ENCODE data around the gene KIDINS220.
A peak's percentile ranks its signal among the peaks of the same experiment; 100 is the strongest.

Gene KIDINS220

DNA sequence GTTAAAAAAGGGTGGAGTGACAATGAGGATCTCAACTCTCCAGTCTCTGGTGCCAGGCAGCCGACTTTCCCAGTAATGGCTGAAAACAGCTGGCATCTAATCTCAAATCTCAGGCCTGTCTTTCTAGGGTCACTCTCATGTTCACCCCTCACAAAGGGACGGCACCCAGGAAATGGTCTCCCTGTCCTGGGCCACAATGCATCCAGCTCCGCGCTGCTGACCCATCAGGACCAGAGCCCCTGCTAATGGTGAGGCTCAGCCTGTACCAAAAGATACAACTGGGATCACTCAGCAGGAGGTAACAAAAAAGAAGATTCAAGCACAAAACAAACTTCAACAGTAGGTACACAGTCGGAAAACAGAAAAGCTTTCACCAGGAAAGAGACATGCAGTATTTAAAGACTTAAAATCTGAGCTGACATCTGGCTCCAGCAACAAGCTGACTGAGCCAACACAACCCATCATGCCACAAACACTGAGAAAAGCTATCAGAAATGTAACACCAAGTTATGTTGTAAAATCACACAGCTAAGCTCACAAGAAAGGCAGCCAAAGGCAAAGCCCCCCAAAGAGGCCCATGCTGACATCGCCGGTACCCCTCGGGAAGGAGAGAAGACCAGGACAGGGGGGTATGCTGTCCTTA, 13.6 kb upstream of the KIDINS220 start:
- DNase-seq: no peak

DNA sequence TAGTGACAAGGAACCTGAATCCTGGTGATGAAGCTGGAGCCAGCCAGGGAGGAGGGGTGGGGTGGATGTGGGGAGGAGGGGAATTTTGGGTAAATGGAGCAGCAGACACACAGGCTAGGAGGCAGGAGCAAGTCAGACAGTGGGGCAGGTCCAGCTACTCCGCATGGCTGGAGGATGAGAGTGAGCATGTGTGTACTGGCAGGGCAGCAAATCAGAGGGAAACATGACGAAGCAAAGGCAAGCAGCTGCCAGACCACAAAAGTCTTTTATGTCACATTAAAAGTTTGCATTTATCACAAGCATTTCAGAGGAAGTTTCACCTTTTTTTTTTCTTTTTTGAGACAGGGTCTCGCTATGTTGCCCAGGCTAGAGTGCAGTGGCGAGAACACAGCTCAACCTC, 11.9 kb upstream of the KIDINS220 start:
- no peak for DNase-seq

DNA sequence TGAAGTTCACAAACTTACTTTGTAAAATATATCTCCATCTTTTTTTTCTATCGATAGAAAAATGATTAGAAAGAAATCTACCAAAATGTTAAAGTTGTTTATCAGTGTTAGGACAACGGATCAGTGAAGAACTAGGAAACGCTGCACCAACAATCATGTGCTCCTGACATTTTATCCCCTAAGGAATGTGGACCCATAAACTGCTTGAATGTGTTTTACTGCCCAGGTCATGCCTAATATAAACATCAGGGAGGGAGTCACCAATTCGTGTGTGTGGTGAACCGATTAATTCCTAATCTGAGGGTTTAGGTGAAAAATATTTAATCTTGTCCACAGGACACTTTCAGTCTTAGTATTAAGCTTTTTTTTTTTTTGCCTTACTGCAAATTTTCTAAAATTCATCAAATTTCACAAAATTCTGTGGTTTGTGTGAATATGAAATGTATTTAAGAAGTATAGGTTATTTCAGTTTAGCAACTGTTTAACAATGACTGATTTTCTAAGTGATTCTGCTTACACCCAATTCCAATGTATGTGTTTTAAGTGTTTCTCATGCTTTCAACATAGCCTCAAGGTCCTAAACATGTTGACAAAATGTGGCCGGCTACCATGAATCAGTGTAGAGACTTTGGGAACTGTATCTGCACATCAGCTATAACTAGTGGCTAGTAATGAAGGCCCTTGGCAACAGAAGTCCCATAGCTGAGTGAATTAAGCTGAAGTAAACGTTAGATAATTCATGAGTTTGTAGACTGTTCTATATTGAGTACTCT, 11.1 kb upstream of the KIDINS220 start:
- no peak for DNase-seq

DNA sequence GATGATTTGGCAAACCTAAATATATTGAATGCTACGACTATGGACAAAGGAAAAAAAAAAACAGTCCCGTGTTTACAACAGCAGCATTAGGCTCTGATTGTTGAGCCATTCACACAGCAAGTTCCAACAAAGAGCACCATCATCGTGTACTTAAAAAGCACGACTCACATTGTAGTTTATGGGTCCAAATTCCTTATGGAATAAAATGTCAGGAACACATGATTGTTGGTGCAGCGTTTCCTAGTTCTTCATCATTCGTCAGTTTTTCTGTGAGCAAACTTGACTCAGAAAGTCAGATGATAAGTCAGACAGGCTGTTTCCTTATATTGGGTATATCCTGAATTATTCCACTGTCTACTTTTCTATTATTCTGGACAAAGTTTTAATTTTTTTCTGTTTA, 10.0 kb upstream of the KIDINS220 start:
- DNase-seq: no peak

DNA sequence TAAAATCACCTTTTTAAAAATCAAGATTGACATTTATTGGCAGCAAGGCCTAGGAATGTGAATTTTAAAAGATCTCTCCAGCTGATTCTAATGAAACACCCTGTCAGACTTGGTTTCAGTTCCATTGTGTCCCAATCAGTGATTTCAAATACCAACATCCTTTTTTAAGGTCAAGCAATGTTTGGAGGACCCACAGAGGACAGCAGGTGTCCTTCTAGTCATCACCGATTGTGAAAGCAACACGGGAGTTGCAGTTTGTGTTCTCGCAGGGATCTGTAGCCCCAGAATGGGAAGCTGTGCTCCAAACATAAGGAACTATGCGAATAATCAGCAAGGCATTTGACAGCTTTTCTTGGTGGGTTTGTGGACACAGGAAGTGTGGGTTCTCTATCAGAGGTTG, 4.5 kb upstream of the KIDINS220 start:
- DNase-seq: no peak

DNA sequence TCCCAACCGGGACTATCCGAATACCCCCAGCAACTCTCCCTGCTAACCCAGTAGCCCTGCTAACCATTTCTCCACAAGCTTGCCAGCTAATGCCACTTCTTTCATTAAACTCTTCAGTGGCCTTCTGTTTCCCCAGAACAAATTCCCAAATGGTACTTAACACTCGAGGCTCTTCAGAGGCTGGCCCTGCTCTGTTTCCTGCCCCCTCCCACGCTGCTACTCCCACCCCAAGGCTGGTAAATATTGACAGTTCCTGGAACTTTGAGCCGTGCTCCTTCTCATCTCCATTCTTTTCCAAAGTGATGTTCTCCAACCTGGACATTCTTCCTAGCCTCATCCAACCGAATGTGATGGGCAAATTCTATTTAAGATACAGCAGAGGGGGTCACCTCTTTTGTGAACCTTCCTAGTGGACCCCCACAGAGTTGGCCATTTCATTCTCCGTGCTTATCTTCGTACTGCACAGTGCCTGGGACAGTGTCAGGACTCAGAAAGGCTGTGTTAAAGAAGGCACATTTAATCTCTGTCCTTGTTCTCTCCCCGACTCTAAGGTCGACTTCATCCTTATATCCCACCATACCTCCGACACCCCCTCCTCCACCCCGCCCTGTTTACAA, 3.2 kb upstream of the KIDINS220 start:
- DNase-seq: no peak

DNA sequence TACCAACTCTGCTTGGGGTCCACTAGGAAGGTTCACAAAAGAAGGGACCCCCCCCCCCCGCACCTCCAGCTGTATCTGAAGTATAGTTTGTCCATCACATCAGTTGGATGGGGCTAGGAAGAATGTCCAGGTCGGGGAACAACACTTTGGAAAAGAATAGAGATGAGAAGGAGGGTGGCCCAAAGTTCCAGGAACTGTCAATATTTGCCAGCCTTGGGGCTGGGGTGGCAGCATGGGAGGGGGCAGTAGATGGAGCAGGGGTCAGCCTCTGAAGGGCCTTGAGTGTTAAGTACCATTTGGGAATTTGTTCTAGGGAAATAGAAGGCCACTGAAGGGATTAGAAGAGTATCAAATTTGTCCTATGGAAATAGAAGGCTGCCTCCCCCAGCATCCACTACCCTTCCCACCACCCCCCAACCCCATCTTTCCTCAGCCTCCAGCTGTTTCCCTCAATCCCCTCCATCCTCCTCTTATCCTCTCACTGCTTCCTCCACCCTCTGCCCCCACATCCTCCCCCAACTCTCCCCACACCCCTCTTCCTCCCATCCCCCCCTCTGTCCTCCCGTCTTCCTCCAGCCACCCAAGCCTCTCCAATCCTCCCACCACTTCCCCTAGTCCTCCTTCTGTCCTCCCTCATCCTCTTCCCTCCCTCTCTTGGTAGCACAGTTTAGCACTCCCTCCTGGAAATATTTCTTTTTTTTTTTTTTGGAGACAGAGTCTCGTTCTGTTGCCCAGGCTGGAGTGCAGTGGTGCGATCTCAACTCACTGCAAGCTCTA, 2.0 kb upstream of the KIDINS220 start:
- no peak for DNase-seq

DNA sequence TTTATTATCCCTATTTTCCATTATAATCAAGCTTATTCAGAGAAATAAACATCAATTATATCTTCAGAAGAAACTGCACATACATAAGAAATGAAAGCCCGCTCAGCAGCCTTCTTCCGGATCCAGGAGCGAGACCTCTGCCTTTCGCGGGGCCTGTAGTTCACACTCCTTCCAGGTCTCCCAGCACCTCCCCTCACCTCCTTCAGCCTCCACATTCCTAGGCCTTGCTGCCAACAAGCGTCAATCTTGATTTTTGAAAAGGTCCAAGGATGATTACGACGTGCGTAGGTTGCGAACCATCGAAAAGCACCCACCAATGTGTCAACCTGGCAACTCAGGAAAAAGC, 355 bp upstream of the KIDINS220 start:
- no peak for DNase-seq

DNA sequence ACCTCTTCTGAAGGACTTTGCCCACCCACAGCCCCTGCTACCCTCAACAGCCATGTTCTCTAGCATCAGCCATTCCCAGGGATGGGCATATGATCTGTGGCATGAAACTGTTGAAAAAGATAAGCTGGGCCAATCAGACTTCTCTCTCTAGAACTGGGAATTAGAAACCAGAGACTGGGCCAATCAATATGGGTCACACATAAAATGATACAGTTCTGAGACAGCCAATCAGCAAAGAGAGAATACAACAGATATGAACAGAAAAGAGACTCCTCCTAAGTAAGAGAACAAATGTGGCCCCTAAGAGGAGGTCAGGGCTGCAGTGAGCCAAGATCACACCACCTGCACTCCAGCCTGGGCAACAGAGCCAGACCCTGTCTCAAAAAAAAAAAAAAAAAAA, 2.1 kb downstream of the KIDINS220 start:
- no peak for DNase-seq

DNA sequence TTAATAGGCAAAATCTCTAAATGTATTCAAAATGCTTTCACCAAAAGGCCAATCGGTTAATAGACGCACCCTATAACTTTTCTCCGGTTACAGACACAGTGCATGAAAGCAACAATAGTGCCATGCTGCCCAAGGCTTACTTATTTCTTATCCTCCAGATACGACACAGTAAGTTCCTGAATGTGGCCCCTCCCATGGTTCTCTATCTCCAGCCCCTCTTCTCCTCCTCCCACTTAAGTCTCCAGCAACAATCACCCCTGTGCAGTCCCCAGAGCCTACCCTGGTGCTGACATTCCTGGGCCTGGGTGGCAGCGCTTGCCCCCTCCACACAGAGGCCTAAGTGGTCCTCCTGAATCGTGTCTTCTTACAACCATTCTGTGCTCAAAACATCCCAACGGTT, 3.6 kb downstream of the KIDINS220 start:
- DNase-seq: no peak

DNA sequence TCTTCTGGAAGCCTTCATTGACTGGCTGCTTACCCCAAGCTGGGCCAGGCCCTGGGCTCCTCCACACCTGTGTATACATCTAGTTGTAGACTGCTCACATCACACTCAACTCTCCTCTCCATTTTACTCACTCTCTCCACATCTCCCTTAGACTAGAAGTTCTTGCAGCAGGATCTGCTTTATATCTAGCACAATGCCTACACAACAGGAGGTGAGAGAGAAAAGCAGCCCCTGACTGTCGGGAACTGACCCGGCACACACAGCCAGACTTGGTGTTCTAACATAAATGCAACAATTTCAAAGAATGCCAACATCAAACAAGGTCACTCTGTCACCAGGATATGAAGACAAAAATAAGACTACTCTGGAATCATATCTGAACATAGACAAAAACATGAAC, 5.9 kb downstream of the KIDINS220 start:
- no peak for DNase-seq

DNA sequence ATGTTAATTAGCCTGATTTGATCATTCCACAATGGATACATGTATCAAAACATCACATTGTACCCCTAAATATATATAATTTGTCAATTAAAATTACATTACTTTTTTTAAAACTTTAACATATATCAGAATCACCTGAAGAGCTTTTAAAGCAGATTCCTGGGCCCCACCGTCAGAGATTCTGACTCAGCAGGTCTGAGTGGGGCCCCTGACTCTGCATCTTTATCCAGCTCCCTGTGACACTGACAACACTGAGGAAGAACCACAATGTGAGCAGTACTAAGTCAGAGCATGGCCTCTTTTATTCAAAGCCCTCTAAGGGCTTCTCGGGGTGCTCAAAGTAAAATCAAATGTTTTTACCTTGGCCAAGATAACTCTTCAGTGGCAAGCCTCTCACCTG, 9.7 kb downstream of the KIDINS220 start:
- no peak for DNase-seq

DNA sequence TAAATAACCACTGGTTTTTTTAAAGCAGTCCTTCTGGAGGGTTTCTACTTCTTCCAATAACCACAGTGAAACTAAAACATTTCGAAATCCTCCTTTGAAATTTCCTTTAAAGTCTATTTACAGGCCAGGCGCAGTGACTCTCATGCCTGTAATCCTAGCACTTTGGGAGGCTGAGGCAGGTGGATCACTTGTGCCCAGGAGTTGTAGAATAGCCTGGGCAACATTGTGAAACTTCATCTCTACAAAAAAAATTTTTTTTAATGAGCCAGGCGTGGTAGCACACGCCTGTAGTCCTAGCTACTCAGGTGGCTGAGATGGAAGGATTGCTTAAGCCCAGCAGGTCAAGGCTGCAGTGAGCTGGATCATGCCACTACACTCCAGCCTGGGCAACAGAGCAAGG, 15.2 kb downstream of the KIDINS220 start:
- DNase-seq: no peak

DNA sequence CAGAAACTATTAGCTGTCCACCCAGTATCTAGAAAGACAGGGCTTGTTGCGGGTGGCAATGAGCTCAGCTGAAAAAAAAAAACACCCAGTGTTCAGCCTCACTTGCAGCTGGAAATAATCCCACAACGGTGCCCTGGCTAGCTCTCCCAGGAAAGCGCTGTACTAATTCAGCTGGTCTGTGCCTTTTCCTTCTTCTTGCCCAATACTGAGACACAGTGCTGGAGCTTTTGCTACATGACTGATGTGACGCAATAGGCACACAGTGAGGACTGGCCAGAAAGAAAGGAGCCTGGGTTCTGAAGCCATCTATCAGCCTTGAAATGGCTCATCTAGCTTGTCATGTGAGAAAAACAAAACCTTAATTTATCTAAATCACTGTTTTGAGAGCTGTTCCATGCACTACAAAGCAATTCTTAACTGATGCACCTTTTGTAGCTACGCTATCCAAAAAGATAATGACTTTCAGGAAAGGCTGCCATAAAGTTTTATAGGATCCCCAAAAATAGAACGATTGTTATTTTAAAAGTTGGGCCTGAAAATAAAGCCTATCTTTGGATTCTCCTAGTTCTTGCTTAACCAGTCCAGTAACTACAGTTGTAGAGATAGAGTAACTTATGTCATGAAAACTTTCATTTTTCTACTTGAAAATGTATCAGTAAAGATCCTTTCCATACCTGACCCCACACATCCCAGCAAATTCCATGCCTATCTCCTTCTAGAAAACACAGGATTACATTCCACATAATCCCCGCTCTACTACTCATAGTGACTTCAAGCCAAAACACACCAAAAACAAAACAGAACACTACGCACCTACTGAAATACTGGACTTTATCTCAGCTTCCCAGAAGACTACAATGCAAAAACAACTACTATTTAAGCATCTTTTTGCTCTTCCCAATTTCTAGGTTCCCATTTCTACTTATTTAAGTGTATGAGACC, 15.9 kb downstream of the KIDINS220 start:
- no peak for DNase-seq

DNA sequence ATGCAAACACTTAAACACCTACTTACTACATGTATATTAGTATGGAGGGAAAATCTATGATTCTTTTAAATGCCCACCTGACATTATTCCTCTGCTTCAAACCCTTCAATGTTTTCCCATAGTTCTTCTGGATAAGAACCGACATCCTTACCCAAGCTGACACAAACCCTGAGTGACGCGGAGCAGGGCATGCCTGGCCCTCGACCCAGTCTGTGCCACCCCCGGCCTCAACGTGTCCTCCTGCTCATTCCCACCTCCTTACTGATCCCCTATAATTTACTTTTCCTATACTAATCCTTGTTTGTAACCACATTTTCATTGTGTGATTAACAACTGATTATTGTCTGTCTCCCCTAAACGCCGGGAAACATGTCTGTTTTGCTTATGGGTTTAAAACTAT, 17.5 kb downstream of the KIDINS220 start:
- DNase-seq: no peak

DNA sequence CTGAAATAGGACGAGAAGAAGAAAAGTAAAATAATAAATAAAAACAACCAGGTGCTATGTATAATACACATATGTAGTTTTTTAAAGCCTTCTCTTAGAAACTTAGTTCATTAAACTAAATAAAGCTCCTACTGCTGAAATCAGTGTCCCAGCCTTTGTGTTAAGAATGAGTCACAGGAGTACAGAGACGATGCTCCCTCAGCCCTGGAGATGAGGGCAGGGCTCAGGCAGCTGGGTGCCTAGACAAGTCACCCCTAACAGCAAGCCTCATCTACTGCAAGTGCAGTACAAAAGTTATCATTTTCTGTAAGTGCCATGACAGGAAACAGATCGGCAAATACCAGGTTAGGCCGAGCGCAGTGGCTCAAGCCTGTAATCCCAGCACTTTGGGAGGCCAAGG, 18.2 kb downstream of the KIDINS220 start:
- DNase-seq: no peak

DNA sequence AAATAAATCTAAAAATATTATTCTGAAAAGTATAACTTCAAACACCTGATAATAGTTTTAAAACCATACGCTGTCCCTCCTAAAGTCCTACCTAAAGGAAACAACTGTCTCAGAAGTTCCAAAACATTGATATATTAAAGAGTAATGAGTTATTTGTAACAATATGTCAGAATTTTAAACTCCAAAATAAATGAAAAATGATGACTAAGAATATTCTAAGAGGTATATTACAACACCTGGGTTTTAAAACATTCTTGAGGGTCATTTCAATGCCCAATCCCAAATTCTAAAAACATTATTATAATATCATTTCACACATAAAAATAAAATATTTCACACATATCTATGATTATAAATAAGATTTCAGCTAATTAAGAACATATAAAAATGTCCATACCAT, 20.2 kb downstream of the KIDINS220 start:
- no peak for DNase-seq

DNA sequence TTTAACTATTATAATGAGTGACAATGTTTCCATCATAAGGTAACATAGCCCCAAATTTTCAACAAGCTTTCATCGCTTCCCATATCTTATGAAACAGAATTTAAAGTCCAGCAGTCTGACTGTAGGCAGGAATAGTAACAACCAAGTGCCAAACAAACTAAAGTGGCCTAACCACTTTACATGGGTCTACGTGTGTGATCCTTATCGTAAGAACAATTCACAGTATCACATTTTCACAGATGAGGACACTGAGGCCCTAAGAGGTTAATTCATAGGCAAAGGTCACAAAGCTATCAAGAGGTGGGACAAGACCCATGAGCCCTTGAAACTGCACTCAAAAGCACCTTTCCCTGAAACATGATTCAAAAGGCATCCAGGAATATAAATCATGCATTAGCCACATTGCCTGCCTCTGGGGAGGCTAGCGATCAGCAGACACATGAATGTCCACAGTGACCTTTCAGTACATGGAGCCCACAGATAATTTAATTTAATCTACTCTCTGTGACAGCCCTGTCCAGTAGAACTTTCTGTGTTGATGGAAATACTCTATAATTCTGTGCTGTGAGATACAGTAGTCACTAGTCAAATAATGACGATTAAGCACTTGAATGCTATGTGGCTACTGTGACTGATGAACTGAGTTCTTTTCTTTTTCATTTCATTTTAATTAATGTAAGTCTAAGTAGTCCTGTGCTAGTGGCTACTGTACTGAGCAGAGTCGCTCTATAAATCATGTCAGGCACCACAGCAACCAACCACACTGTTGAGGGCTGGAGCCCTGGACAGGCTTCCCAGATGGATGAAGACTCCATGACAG, 30.3 kb downstream of the KIDINS220 start:
- DNase-seq: no peak

DNA sequence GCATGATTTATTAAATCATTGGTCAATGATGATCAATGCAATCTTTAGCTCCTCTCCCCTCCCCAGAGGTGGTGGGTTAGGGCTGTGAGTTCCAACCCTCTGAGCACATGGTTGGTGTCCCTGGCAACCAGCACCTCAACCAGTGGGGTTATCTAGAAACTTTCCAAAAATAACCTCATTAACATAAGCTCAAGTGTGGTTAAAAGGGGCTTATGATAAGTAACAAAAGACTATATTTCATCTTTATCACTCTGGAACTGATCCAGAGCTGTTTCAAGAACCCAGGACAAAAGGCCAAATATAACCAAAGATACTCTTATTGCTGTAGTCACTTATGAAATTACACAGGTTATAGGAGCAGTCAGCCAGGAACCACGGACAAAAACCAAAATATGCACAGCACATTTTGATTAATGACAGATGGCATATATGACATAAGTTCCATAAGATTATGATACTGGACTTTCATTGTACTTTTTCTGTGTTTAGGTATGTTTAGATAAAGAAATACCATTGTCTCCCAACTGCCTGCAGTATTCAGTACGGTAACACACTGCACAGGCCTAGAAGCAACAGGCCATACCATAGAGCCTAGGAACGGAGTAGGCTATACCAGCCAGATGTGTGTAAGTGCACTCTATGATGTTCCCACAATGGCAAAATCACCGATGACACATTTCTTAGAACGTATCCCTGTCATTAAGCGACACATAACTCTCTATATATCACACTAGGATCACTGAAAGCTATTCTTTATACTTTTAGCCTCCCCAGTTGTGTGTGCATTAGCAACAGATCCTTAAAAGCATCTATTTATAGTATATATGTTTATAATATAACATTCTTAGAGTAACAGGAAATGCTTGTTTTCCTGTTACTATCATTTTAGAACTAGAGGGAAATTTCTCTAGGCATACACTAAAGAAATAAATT, 31.9 kb downstream of the KIDINS220 start:
- no peak for DNase-seq

DNA sequence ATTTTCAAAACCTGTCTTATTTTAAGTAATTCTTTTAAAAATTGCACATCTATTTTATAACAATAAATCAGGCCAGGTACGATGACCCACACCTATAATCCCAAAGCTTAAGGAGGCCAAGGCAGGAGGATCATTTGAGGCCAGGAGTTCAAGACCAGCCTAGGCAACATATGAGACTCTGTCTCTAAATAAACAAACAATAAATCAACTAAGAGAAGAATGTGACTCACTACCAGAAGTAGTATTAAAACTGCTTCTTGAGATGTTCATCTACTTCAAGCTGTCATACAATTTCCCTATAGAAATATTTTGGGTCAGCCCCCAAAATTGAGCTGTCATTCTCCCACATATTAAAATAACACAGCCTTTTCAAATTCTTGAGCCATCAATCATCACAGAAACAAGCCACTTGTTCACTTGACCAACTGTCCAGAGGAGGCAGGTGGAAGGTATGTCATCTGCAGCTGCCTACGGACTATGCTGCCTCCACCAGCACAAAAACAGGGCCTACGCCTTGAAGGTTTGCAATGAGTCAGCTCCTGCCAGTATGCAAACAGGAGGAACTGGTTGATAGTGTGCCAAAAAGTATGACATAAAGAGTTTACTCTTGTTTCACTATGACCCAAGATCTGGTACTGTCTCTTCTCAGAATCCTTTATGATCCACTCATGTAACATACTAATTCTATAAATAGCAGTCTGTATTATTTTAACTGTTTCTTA, 33.6 kb downstream of the KIDINS220 start:
- DNase-seq: peak; percentile 37
